HG03439 (cell line): ENCODE measurements around the gene AADACL2.
"Not testable (repeated sequence)": the region's sequence is repeated elsewhere in the genome, so short reads cannot be mapped to it uniquely, and the experiment has no call there.

Experiments
- ATAC-seq: cut with Tn5 transposase; IDR thresholded peaks from one replicate; pipeline ENCODE4 v1.9.1; 2021; ENCODE audit warnings: mild to moderate bottlenecking, moderate library complexity; ENCODE audit not compliant: unreplicated experiment

Gene AADACL2

DNA sequence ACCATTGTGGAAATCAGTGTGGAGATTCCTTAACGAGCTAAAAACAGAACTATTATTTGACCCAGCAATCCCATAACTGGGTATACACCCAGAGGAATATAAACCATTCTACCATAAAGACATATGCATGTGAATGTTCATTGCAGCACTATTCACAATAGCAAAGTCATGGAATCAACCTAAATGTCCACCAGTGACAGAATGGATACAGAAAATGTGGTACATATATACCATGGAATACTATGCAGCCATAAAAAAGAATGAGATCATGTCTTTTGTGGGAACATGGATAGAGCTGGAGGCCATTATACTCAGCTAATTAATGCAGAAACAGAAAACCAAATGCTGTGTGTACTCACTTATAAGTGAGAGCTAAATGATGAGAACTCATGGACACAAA lies 31.0 kb downstream of the AADACL2 start:
- not testable (repeated sequence) for ATAC-seq

GRCh38 chr3:151765685-151766084 lies 32.0 kb downstream of the AADACL2 start:
- ATAC-seq = no peak

DNA sequence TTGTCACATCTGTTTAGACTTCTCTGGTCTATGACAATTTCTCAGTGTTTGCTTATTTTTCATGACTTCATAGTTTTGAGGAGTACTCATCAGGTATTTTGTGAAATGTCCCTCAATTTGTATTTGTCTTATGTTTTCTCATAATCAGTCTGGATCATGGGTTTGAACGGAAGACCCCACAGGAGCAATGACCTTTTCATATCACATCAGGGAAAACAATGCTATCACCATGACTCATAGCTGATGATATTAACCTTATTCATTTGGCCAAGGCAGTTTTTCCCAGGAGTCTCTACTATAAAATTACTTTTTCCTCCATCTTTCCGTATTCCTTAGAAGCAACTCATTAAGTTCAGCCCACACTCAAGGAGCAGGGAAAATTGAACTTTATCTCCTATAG lies 32.7 kb downstream of the AADACL2 start:
- no peak for ATAC-seq

DNA sequence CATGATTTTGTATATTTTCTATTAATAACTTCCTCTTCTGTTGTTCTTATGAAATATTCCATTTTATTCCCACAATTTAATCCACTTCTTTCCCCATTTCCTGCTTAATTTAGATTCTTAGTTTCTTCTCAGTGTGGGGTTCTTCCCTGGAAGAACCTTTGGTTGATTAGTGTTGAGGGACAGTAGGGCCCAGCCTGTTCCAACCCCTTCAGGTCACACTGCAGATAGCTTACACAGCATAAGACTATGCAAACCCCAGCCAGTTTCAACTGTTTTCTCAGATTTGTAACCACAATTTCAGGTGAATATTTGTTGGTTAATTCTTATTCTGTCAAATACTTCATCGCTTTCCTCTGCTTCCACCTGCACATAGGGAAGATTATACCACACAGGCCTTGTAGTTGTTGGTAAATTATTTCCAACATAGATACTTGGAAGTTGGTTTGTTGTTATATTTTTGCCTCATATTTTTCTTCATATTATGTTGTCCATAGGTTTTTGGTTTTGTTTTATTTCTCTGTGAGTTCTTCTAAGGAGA lies 34.7 kb downstream of the AADACL2 start:
- ATAC-seq = no peak

DNA sequence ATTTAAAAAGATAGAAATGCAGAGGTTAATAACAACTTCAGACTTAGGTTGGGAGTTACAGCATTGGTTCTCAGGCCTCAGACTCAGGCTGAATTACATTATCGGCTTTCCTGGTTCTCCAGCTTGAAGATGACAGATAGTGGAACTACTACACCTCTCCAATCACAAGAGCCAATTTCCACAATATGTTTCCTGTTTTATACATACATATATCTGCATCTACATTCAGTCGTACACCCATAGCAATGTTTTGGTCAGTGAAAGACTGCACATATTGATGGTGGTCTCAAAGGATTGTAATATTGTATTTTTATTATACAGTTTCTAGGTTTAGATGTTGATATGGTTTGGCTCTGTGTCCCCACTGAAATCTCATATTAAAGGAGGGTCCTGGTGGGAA lies 35.4 kb downstream of the AADACL2 start:
- ATAC-seq = no peak

DNA sequence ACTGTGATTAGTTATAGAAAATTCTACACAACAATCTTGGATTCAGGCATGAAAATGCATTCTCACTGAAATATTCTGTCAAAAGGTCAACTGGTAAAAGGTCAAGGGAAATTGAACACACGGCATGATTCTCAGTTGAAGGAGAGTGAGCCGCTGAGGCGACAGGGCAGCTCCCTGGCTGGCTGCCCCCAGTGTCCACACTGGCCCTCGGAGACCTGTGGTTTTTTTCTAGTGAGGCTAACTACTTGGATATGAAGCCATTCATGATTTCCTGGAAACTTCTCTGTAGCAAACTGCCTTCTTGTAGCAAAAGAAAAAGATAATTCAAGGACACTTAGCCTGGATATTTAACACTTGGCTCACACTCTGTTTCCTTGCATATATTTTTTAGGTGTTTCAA lies 37.2 kb downstream of the AADACL2 start:
- ATAC-seq = no peak

- ATAC-seq = no peak
These were observed 39.2 kb downstream of the AADACL2 start for GRCh38 chr3:151772825-151773480.

- no peak for ATAC-seq
These were observed 40.5 kb downstream of the AADACL2 start for GRCh38 chr3:151774235-151774634.

- no peak for ATAC-seq
These were observed 41.2 kb downstream of the AADACL2 start for GRCh38 chr3:151774910-151775309.

DNA sequence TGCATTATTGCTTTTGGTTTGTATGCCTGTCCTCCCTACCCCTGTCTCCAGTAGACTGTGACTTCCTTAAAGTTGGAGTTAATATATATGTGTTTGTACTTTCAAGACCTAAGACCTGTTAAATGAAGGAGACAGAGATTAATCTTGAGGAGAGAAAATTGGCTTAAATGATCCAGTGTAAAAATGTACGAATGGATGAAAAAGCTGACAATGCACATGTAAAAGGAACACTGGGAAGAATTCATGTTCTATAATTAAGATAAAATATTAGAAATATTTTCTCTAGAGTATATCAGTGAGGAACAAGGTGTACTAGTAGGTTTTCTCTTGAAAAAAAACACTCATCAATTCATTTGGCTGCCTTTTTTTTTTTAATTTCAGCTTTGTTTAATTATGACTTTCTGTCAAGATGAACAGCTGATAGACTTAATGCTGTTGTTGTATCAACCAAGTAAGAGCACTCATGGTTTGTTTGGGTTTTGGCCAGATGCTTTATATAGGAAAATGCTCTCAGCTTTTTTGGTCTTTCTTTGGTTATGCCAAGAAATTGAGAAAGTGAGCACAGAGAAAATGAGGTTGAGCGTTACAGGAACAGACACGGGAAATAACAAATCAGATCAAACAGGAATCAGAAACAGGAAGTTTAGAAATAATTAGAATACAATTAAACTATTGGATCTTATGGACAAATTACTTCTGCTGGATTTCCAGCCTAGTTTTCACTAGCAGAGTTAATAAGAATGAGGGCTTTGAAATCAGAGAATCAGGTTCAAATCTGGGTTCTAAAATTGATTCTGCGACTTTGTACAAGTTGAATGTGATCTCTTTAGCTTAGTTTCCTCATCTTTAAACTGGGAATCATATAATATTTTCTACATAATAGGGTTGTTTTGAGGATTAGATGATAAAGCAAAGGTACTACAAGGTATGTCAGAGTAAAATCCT lies 41.9 kb downstream of the AADACL2 start:
- no peak for ATAC-seq

- ATAC-seq = no peak
These were observed 42.6 kb downstream of the AADACL2 start for GRCh38 chr3:151776259-151776740.

DNA sequence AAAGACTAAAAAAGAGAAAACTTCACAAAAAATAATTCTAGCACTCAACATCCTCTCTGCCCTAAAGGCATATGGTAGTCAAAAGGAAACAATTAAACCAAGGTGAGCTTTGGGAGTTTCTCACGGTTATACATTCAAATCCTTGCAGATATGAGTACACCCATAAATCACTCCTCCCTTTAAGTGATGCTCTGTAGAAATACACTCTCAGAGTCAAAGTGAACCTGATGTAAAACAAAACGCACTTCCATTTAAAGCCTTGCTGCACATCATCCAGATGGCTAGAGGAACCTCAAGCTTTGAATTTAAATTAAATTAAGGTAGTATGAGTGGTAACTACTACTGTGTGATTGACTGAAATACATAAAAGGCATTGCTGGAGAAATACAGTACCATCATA lies 44.2 kb downstream of the AADACL2 start:
- no peak for ATAC-seq

DNA sequence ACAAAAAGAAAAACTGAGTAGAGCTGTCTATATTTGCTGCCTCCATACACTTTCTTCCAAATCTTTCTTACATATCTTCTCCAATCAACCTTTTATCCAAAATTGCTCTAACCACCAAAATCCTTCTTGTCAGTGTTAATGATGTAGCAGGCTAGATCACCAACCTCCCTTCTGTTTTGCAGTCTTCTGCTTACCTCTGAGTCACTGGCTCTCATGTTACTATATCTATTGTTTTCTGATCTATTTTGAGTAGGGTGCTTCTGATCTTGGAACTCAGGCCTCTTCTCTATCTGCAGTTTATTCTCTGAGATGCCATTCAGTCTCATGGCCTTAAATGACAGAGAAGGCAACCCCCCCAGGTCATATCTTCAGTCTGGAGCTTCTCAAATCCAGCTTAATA lies 53.9 kb downstream of the AADACL2 start:
- no peak for ATAC-seq

DNA sequence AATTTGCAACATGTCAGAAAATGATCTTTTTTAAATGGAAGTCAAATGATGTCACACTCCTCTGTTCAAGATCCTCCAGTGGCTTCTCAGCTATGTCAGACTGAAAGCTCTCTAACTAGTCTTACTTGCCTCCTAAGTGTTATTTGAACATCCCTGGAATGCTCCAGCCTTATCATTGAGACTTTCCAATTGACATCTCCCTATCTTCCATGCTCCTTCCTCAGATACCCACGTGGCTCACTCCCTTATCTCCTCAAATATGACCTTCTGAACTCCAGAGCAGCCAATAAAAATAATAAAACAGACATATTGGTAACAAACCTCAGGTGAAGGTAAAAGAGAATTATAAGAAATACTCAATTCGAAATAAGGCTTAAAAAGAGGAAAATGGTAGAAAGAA lies 54.7 kb downstream of the AADACL2 start:
- ATAC-seq = no peak

DNA sequence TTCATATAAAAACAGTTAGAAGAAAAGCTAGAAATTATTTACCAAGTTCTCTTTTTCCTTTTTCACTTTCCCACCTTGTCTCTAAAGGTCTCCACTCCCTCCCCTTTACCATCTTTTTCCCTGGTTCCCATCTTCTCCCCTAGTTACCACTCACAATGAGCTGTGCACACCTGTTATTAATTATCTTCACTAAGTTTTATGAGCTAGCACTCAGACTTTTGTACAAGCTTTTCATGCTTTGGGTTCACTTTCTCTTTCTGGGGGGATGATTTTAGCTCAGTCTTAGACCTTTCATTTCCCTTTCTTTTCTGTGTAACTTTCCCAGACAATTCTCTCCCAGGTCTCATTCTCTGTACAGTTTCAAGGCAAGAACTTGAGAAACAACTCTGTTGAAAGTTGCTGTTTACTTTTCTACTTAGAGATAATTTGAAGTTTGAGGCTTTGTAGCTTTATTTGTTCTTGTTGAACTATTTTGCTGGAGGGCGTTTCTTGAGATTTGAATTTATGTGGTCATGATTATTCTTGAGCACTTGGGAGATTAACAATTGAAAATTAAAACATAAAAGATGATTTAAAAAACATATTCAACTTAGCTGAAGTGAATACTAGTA lies 56.2 kb downstream of the AADACL2 start:
- ATAC-seq = no peak

DNA sequence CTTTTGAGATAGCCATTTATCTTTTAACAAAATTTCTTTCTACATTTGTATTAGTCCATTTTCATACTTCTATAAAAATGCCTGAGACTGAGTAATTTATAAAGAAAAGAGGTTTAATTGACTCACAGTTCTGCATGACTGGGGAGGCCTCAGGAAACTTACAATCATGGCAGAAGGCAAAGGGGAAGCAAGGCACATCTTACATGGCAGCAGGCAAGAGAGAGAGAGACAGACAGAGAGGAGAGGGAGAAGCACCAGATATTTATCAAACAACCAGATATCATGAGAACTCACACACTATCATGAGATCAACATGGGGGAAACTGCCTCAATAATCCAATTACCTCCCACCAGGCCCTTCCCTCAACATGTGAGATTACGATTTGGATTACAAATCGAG lies 57.0 kb downstream of the AADACL2 start:
- ATAC-seq = not testable (repeated sequence)

- no peak for ATAC-seq
These were observed 58.7 kb downstream of the AADACL2 start for GRCh38 chr3:151792411-151792810.

GRCh38 chr3:151793636-151794035 lies 59.9 kb downstream of the AADACL2 start:
- ATAC-seq = no peak

GRCh38 chr3:151794080-151794479 lies 60.4 kb downstream of the AADACL2 start:
- ATAC-seq = no peak

DNA sequence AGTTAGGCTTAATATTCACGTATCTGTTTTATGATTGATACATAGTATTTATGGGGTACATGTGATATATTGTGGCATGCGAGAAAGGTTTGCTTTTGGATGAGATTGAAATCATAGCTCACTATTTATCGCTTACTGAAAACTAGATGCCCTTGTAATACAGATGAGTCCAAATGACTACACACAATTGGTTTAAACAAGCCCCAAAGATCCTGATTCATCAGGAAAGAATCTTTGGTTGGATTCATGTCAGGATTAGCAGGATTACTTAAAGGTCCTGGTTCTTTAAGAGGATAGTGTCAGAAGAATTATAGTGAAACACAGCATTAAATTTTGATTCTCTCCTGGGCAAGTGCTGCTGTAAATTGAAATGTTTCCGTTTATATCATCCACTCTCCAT lies 61.5 kb downstream of the AADACL2 start:
- no peak for ATAC-seq

- no peak for ATAC-seq
These were observed 62.5 kb downstream of the AADACL2 start for GRCh38 chr3:151796105-151796680.
